Activated T-helper 17 cell treated with anti-CD3 and anti-CD28 coated beads, Interleukin-2, amount 50 U/mL, for 72 hours (primary cell): ENCODE data around the gene PDIK1L. TPM values are rescaled to one million over a fixed set of nuclear protein-coding genes. Genes with fewer than 3 reads are reported as not detected.

Source experiments
- total RNA-seq, 2 donors: library from RNA; stranded (reverse); gene quantifications; one replicate each; pipeline ENCODE4 v1.2.3, GENCODE V29; 2022

The PDIK1L gene
- total RNA-seq, 2 donors from 2014 or later, result 11.2 to 12.3 TPM

Other genes with a start within 250 kb of the PDIK1L start
- 1 to 10 TPM; 5.7 to 7.2 TPM for gene PAQR7, start 236.1 kb upstream of the PDIK1L start, total RNA-seq
- gene STMN1, start 205.4 kb upstream of the PDIK1L start, total RNA-seq, result 100 to 1,000 TPM; 376 to 423 TPM
- 1 to 10 TPM; 8.1 to 8.3 TPM for gene PAFAH2, start 113.8 kb upstream of the PDIK1L start, total RNA-seq
- gene EXTL1, start 90.0 kb upstream of the PDIK1L start, total RNA-seq, result not detected
- not detected for gene SLC30A2, start 65.7 kb upstream of the PDIK1L start, total RNA-seq
- gene TRIM63, start 44.2 kb upstream of the PDIK1L start, total RNA-seq, result not detected
- not detected for gene FAM110D, start 47.3 kb downstream of the PDIK1L start, total RNA-seq
- gene C1orf232, start 57.1 kb downstream of the PDIK1L start, total RNA-seq, result not detected
- gene ZNF593, start 58.1 kb downstream of the PDIK1L start, total RNA-seq, result 10 to 100 TPM; 20.4 to 52.4 TPM
- gene ZNF593OS, start 60.0 kb downstream of the PDIK1L start, total RNA-seq, result not detected
- 1 to 10 TPM; 2.9 to 4.6 TPM for gene CNKSR1, start 65.7 kb downstream of the PDIK1L start, total RNA-seq
- gene CATSPER4, start 78.8 kb downstream of the PDIK1L start, total RNA-seq, result not detected
- gene CEP85, start 122.4 kb downstream of the PDIK1L start, total RNA-seq, result 10 to 100 TPM; 34.8 to 37.7 TPM
- gene SH3BGRL3, start 168.3 kb downstream of the PDIK1L start, total RNA-seq, result 100 to 1,000 TPM; 258 to 280 TPM
- gene UBXN11, start 194.8 kb downstream of the PDIK1L start, total RNA-seq, result 10 to 100 TPM; 17.9 to 23.2 TPM
- 100 to 1,000 TPM; 218 to 542 TPM for gene CD52, start 206.1 kb downstream of the PDIK1L start, total RNA-seq
- 10 to 100 TPM in 1 of 2 donors, under 1 TPM in 1; 0.37 to 13.6 TPM for gene CRYBG2, start 242.3 kb downstream of the PDIK1L start, total RNA-seq